K562 (cell line): ENCODE data around the gene MFSD12. TPM values are rescaled to one million over a fixed set of nuclear protein-coding genes. Genes with fewer than 3 reads are reported as not detected.

Experiments
- ARID2 ChIP-seq: fragments of 450-650 bp; IDR thresholded peaks from 2 replicates; pipeline ENCODE4 v1.6.1; 2017; ENCODE audit warnings: antibody characterized with exemption, mild to moderate bottlenecking
- BCOR ChIP-seq: fragments of 450-650 bp; IDR thresholded peaks from 2 replicates; pipeline ENCODE4 v1.6.1; 2016
- DMBX1 ChIP-seq: fragments of 250-450 bp; sonication (Bioruptor Pico); IDR thresholded peaks from 2 replicates; pipeline ENCODE4 v1.8.0; 2022; ENCODE audit warnings: inconsistent platforms, mild to moderate bottlenecking, moderate library complexity, borderline replicate concordance
- MYC ChIP-seq, 2 experiments: fragments of 250-450 bp in 1 of 2; sonication (Bioruptor Pico) in 1 of 2; IDR thresholded peaks; 2 replicates each; pipeline versions ENCODE4 v1.5.1 to v1.6.1; 2012 to 2021; ENCODE audit warnings: low read depth in 2 of 2, borderline replicate concordance in 1 of 2, improper control_type of control experiment in 1 of 2, low read length in 1 of 2, mild to moderate bottlenecking in 1 of 2, moderate library complexity in 1 of 2
- RBM39 ChIP-seq: fragments of 200-400 bp; formaldehyde crosslinking; optimal IDR thresholded peaks from 2 replicates; pipeline ENCODE3; 2018; ENCODE audit warnings: low read depth, low read length
- SMAD3 ChIP-seq: fragments of 450-650 bp; formaldehyde crosslinking; conservative IDR thresholded peaks from 2 replicates; pipeline ENCODE4 v1.4.0; 2020; ENCODE audit warnings: mild to moderate bottlenecking
- SNIP1 ChIP-seq: fragments of 450-650 bp; IDR thresholded peaks from 2 replicates; pipeline ENCODE4 v1.7.1; 2017; ENCODE audit warnings: low read depth, mild to moderate bottlenecking
- SRSF9 ChIP-seq: fragments of 200-400 bp; formaldehyde crosslinking; IDR thresholded peaks from 2 replicates; pipeline ENCODE4 v1.6.1; 2017; ENCODE audit warnings: low read depth, low read length, borderline replicate concordance
- TCF7L2 ChIP-seq: fragments of 150-350 bp; IDR thresholded peaks from 2 replicates; pipeline ENCODE4 v1.6.1; 2016; ENCODE audit warnings: low read depth, mild to moderate bottlenecking, low read length, moderate library complexity
- ZNF347 ChIP-seq: fragments of 450-650 bp; formaldehyde crosslinking; IDR thresholded peaks from 2 replicates; pipeline ENCODE4 v1.4.0; 2020; ENCODE audit warnings: low read depth, mild to moderate bottlenecking, moderate library complexity
- polyA plus RNA-seq, 8 experiments: library from polyadenylated mRNA; depleted of rRNA in 4 of 8; stranded (reverse) in 5 of 8; unstranded in 3 of 8; fragments of >200 nt; fragmentation: Nextera tagmentation in 2 of 8; fragmentation: Illumina TruSeq in 1 of 8; extraction: Ambion mirVana in 2 of 8; extraction: Trizol in 1 of 8; gene quantifications; 2 replicates each; pipeline versions ENCODE4 v1.2.1 to v1.2.3, GENCODE V29; 2011 to 2014; ENCODE audit warnings: inconsistent platforms in 1 of 8, missing spikeins in 1 of 8
- total RNA-seq, 7 experiments: library from RNA; depleted of rRNA in 6 of 7; stranded (reverse); fragments of >200 nt in 6 of 7; fragmentation: Illumina TruSeq in 2 of 7; extraction: Trizol in 2 of 7; gene quantifications; 2 replicates each; pipeline versions ENCODE4 v1.2.1 to v1.2.3, GENCODE V29; 2011 to 2021; ENCODE audit warnings: low replicate concordance in 1 of 7
- TF ChIP-seq, protein P1 (sequence below): sonication (generic); formaldehyde crosslinking; IDR thresholded peaks from 2 replicates; pipeline ENCODE4 v1.8.1; 2023; ENCODE audit warnings: missing genetic modification reagents, mild to moderate bottlenecking, borderline replicate concordance
- TF ChIP-seq, protein P2 (sequence below): sonication (generic); formaldehyde crosslinking; IDR thresholded peaks from 2 replicates; pipeline ENCODE4 v1.8.1; 2023; ENCODE audit warnings: mild to moderate bottlenecking, missing genetic modification reagents
- TF ChIP-seq, protein P3 (sequence below): fragments of 450-650 bp; IDR thresholded peaks from 2 replicates; pipeline ENCODE4 v1.7.1; 2018; ENCODE audit warnings: mild to moderate bottlenecking, low read depth; ENCODE audit not compliant: partially characterized antibody
- TF ChIP-seq, protein P4 (sequence below): fragments of 250-450 bp; sonication (Bioruptor Pico); IDR thresholded peaks from 2 replicates; pipeline ENCODE4 v1.5.0; 2021
- TF ChIP-seq, protein P5 (sequence below): fragments of 450-650 bp; IDR thresholded peaks from 2 replicates; pipeline ENCODE4 v1.6.1; 2017; ENCODE audit warnings: mild to moderate bottlenecking, moderate library complexity

MFSD12 gene
- total and polyA plus RNA-seq, 9 of the 15 experiments (the other 6 are each of a cell fraction or from before 2014, with no cell fraction given): 0.69 to 112 (median 31.8) TPM

DNA sequence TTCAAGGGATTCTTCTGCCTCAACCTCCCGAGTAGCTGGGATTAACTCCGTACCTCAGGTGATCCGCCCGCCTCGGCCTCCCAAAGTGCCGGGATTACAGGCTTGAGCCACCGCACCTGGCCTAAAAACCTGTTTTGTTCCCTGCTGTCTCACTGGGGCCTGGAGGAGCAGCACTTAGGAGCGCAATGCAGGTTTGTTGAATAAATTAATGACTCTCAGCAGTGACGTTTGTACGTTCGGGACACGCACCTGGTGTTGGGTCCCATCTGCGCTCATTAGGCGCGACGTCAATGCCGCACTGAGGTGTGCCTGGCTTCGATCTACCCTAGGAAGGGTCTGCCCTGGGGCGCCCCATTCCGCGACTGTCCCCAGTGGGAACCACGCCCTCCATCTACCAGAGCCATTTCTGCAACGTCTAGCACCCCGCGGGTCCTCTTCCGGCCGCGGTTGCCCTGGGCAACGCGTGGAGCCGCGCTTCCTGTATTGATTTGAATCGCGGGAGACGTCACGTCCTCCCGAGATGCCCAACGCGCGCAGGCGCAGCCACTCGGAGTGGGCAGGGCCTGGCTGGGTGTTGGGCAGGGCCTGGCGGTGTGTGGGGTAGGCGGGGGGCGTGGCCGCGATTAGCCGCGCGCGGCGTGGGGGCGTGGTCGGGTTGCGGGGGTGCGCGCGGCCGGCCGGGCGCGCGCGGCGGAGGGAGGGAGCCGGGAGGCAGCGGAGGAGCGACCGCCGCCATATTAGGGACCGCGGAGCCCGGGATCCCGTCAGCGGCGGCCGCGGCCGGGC lies 51.6 kb downstream of the MFSD12 start, which contains the start of gene FZR1 (continued):
- TF ChIP-seq DMBX1: no peak
- TF ChIP-seq SMAD3 (CRISPR knock-in tag): no peak
- TF ChIP-seq, protein P1, sequence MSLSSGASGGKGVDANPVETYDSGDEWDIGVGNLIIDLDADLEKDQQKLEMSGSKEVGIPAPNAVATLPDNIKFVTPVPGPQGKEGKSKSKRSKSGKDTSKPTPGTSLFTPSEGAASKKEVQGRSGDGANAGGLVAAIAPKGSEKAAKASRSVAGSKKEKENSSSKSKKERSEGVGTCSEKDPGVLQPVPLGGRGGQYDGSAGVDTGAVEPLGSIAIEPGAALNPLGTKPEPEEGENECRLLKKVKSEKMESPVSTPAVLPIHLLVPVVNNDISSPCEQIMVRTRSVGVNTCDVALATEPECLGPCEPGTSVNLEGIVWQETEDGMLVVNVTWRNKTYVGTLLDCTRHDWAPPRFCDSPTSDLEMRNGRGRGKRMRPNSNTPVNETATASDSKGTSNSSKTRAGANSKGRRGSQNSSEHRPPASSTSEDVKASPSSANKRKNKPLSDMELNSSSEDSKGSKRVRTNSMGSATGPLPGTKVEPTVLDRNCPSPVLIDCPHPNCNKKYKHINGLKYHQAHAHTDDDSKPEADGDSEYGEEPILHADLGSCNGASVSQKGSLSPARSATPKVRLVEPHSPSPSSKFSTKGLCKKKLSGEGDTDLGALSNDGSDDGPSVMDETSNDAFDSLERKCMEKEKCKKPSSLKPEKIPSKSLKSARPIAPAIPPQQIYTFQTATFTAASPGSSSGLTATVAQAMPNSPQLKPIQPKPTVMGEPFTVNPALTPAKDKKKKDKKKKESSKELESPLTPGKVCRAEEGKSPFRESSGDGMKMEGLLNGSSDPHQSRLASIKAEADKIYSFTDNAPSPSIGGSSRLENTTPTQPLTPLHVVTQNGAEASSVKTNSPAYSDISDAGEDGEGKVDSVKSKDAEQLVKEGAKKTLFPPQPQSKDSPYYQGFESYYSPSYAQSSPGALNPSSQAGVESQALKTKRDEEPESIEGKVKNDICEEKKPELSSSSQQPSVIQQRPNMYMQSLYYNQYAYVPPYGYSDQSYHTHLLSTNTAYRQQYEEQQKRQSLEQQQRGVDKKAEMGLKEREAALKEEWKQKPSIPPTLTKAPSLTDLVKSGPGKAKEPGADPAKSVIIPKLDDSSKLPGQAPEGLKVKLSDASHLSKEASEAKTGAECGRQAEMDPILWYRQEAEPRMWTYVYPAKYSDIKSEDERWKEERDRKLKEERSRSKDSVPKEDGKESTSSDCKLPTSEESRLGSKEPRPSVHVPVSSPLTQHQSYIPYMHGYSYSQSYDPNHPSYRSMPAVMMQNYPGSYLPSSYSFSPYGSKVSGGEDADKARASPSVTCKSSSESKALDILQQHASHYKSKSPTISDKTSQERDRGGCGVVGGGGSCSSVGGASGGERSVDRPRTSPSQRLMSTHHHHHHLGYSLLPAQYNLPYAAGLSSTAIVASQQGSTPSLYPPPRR (CRISPR knock-in tag): no peak
- TF ChIP-seq ARID2: no peak
- TF ChIP-seq BCOR: no peak
- TF ChIP-seq, protein P2, sequence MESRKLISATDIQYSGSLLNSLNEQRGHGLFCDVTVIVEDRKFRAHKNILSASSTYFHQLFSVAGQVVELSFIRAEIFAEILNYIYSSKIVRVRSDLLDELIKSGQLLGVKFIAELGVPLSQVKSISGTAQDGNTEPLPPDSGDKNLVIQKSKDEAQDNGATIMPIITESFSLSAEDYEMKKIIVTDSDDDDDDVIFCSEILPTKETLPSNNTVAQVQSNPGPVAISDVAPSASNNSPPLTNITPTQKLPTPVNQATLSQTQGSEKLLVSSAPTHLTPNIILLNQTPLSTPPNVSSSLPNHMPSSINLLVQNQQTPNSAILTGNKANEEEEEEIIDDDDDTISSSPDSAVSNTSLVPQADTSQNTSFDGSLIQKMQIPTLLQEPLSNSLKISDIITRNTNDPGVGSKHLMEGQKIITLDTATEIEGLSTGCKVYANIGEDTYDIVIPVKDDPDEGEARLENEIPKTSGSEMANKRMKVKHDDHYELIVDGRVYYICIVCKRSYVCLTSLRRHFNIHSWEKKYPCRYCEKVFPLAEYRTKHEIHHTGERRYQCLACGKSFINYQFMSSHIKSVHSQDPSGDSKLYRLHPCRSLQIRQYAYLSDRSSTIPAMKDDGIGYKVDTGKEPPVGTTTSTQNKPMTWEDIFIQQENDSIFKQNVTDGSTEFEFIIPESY (CRISPR knock-in tag): 0 out of 2 replicates have a peak, but pooled peaks have one; percentile 39
- TF ChIP-seq RBM39: no peak
- no peak for TF ChIP-seq TCF7L2
- TF ChIP-seq, protein P3, sequence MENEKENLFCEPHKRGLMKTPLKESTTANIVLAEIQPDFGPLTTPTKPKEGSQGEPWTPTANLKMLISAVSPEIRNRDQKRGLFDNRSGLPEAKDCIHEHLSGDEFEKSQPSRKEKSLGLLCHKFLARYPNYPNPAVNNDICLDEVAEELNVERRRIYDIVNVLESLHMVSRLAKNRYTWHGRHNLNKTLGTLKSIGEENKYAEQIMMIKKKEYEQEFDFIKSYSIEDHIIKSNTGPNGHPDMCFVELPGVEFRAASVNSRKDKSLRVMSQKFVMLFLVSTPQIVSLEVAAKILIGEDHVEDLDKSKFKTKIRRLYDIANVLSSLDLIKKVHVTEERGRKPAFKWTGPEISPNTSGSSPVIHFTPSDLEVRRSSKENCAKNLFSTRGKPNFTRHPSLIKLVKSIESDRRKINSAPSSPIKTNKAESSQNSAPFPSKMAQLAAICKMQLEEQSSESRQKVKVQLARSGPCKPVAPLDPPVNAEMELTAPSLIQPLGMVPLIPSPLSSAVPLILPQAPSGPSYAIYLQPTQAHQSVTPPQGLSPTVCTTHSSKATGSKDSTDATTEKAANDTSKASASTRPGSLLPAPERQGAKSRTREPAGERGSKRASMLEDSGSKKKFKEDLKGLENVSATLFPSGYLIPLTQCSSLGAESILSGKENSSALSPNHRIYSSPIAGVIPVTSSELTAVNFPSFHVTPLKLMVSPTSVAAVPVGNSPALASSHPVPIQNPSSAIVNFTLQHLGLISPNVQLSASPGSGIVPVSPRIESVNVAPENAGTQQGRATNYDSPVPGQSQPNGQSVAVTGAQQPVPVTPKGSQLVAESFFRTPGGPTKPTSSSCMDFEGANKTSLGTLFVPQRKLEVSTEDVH: peak; percentile 82
- TF ChIP-seq SNIP1: no peak
- TF ChIP-seq, protein P4, sequence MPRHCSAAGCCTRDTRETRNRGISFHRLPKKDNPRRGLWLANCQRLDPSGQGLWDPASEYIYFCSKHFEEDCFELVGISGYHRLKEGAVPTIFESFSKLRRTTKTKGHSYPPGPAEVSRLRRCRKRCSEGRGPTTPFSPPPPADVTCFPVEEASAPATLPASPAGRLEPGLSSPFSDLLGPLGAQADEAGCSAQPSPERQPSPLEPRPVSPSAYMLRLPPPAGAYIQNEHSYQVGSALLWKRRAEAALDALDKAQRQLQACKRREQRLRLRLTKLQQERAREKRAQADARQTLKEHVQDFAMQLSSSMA (CRISPR knock-in tag): no peak
- no peak for TF ChIP-seq ZNF347
- TF ChIP-seq MYC (IDR thresholded peaks at IDR 0.05; ENCODE audit: low read depth, low read length): no peak
- peak; percentile 51; the same call in 1 of the 2 replicates for TF ChIP-seq MYC (CRISPR knock-in tag; IDR thresholded peaks at IDR 0.05; ENCODE audit: borderline replicate concordance, low read depth)
- TF ChIP-seq, protein P5, sequence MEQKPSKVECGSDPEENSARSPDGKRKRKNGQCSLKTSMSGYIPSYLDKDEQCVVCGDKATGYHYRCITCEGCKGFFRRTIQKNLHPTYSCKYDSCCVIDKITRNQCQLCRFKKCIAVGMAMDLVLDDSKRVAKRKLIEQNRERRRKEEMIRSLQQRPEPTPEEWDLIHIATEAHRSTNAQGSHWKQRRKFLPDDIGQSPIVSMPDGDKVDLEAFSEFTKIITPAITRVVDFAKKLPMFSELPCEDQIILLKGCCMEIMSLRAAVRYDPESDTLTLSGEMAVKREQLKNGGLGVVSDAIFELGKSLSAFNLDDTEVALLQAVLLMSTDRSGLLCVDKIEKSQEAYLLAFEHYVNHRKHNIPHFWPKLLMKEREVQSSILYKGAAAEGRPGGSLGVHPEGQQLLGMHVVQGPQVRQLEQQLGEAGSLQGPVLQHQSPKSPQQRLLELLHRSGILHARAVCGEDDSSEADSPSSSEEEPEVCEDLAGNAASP: no peak
- no peak for TF ChIP-seq SRSF9
